Stimulated activated CD8-positive, alpha-beta memory T cell treated with anti-CD3 and anti-CD28 coated beads, Interleukin-12 subunit alpha, Interleukin-12 subunit beta, amount 100 ng/mL, for 4 hours (primary cell): Measurements from ENCODE around the gene OXSM.
A peak's percentile ranks its signal among the peaks of the same experiment; 100 is the strongest.

Experiments
- DNase-seq: peaks from one replicate; pipeline ENCODE4 v3.0.0-alpha.2; 2020; ENCODE audit warnings: low read depth

Gene OXSM

DNA sequence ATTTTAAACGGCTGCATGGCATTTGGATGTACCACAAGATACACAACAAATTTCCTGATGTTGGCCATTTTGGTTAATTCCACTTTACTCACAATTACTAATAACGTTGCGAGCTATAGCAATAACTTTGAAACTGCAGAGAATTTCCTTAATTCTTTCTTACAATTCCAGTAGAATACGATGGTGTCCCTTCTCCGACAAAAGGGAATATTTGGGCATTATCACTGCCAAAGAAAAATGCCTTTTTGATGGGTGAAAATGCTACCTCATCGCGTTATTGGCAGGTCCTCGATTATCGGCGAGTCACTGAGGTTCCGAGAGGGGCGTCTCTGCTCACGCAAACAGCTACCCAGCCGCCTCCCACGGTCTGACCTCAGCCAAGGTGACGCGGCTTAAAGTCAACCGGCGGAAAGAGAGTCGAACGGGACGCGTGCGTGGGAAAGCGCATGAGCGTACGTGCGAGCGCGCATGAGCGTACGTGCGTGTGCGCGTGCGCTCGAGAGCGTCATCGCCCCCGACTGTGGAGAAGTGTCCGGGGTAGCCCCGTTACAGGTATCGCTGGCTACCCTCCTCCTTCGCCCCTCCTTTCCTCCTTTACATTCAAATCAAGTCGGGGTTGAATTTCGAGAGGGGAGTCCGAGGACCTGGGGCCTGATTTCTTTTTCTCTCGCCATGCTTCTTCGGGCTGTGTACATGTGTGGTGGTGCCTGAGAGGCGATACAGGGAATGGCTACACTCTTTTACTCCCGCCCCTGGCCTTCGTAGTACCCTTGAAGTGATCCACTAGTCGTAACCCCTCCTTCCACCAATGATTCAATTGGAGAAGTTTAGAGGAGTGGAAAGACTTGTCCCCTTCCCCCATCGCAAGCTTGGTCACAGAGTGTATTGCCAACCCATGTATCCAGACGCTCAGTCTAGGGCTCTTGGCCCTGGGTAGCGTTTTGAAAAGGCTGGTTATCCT lies at the start of gene OXSM:
OXSM (plus strand) TSS at position 495 of the 961 bp plus-strand sequence. CDS start 931 bp downstream, outside the sequence.
- peak; percentile 90 for DNase-seq

DNA sequence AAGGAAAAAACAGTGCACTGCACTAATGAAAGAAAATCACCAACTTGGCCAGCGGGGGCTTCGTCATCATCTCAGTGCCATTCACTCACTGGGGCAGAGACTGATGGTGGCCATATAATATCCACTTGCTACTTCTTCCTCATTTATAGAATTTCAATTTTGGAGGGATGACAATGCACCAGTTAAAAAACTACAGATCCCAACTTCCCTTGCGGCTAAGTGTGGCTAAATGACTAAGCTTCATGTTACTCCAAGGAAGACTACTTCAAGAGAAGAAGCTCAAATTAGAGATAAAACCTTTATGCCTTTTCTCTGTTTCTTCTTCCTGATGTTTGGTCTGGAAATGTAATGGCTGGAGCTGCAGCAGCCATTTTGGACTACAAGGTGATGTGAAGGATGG lies 45.4 kb upstream of the OXSM start:
- DNase-seq = no peak

GRCh38 chr3:25747033-25747432 lies 42.9 kb upstream of the OXSM start:
- DNase-seq = no peak

DNA sequence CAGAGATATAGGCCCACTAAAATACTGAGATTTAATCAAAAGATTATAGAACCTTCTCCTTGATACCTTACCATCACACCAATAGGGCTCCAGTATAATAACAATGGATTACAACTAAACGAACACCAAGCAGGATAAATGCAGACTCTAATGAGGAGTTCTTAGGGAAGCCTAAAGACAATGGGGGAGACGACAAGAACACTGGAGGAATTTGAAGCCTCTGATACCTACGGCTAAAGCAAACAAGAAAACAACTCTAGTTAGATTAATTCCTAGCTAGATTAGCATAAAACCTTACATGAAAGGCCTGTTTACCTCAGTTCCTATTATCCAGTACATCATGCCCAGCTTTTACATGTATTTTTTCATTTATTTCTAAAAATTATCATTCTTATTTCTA lies 41.7 kb upstream of the OXSM start:
- no peak for DNase-seq

DNA sequence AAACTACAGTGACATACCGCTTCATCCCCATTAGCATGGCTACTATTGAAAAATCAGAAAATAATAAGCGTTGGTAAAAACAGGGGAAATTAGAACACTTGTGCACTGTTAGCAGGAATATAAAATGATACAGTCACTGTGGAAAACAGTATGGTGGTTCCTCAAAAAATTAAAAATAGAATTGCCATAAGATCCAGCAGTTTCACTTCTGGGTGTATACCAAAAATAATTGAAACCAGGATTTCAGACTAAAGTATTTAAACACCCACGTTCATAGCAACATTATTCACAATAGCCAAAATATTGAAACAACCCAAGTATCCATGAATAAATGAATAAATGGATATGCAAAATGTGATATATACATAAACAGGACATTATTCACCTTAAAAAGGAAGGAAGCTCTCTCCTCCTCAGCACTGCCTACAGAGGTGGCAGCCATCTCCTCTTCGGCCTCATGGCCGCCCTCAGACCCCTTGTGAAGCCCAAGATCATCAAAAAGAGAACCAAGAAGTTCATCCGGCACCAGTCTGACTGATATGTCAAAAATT lies 40.8 kb upstream of the OXSM start:
- DNase-seq = no peak

DNA sequence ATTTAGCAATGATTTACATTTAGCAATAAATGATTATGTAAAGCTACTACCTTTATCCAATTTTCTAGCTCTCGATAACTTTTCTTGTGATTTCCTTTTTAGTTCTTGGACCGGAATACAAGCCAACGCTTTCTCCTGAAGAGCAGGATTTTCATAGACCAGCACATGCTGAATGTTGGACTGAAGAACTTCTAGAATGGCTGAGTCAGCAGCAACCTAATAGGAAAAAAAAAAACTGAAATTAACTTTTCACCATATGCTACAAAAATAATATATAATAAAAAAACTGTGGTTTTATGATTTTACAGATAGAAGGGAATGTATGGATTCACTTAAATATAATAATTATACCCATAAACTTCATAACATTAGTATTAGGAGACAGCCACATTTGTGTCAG lies 38.8 kb upstream of the OXSM start:
- no peak for DNase-seq

DNA sequence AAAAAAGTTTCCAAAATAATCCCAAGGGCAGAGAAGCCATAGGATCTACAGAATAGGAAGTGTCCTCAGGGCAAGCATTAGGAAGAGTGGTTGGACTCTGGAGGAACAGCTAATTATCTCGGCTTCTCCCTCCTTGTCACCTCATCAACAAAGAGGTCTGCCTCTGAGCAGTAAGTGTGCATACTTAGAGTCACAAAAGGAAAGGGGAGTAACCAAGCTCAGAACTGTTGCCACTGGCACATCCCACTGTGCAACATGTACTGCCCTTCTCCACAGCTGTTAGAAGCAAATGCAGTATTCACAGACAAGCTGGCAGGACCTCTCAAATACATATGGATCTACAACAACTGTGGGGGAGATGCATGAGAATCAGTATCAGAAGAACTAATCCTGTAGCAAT lies 38.2 kb upstream of the OXSM start:
- no peak for DNase-seq

DNA sequence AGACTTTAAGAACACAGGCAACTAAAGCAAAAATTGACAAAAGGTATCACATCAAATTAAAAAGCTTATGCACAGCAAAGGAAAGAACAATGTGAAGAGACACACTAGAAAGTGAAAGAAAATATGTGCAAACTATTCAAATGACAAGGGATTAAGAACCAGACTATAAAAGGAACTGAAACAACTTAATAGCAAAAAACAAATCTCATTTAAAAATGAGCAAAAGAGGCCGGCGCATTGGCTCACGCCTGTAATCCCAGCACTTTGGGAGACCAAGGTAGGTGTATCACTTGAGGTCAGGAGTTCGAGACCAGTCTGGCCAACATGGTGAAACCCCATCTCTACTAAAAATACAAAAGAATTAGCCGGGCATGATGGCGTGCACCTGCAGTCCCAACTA lies 21.0 kb upstream of the OXSM start:
- DNase-seq = no peak

DNA sequence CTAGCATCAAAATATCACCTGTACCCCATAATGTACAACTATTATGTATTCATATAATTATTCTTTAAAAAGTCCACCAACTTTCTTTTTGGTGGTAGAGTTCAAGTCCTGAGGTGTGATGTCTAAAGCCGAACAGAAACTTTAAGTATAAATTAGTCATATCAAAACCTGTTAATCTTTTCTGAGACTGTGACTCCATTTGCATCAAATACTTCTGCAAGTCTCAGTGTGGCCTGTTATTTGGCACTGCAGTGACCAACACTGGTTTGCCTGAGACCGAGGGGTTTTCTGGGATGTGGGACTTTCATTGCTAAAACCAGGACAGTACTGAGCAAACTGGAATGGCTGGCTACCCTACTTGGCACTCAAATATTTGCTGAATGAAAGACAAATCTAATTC lies 14.0 kb upstream of the OXSM start:
- no peak for DNase-seq

- no peak for DNase-seq
These were observed 9.3 kb upstream of the OXSM start for GRCh38 chr3:25780618-25781017.

- DNase-seq = no peak
These were observed 8.6 kb upstream of the OXSM start for GRCh38 chr3:25781145-25781757.

DNA sequence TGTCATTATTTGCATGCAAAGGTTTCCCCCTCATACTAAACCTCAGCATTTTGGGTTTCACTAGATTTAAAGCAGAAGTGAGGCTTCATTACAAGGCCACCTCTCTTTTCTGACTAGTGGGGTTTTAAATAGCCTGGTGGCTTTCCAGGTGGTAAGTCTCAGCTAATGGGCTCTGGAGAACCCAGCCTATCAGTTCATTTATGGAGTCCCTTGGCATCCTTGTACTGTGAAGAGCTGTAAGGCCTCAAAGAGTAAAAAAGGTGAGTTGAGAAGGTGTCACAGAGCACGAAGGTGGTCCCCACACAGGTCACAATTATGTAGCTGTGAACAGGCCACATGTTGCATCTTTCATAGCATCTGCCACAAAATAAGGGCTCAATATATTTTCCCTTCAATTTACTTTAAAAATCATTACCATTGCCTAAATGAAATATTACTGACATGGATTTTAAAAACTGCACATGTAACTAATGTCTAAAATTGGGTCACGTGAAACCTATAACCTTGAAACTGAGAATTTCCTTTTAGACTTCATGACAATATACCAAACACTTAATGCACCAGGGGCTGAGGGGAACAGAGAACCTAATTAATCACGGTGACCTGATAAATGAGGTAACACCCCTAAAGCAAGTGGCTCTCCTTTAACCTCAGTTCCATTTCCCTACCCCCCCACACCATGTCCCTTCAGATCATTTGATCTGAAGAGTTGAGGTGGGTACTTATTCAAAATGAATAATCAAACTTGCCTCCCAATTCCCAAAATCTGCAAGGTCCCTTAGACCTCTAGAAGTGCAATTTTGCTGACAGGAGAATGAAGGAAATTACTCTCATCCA lies 7.9 kb upstream of the OXSM start:
- DNase-seq = no peak

DNA sequence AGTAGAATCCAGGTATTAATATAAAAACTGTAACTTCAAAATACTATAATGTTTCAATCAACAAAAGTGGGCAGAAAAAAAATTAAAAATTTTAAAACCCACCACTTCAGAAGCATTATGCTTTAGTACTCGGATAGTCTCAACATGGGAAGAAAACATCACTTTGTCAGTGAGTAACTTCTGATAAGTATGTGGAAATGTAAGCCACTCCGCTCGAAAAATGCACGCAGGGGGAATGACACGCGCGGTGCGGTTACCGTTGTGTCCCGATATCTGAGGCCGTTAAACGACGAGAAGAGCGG lies 7.3 kb upstream of the OXSM start:
- no peak for DNase-seq

- peak; percentile 76 for DNase-seq
These were observed 6.8 kb upstream of the OXSM start, which contains the start of gene NGLY1 for GRCh38 chr3:25782938-25783660. TSS of gene NGLY1 (minus strand) at chr3:25783443. CDS start at chr3:25783390, 53 bp downstream.

- no peak for DNase-seq
These were observed 6.0 kb upstream of the OXSM start for GRCh38 chr3:25783661-25784512.

GRCh38 chr3:25784971-25785370 lies 4.9 kb upstream of the OXSM start:
- DNase-seq = no peak

DNA sequence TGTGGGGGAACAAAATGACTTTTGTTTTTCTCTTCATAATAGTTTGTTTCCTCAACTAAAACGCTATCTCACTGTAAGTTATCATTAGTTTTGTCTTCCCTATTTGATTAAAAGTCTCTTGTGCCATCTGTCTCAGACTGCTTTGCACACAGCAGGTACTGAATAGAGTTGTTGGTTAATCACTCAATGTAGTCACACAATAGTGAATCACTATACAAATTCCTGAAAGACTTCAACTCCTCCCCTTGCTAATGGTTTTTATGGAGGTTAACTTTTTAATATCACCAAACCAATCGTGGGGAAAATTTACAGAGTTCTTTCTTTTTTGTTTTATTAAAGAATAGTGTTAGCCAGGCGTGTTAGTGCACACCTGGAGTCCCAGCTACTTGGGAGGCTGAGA lies 4.1 kb upstream of the OXSM start:
- DNase-seq = no peak

- no peak for DNase-seq
These were observed 2.2 kb upstream of the OXSM start for GRCh38 chr3:25787689-25788088.

DNA sequence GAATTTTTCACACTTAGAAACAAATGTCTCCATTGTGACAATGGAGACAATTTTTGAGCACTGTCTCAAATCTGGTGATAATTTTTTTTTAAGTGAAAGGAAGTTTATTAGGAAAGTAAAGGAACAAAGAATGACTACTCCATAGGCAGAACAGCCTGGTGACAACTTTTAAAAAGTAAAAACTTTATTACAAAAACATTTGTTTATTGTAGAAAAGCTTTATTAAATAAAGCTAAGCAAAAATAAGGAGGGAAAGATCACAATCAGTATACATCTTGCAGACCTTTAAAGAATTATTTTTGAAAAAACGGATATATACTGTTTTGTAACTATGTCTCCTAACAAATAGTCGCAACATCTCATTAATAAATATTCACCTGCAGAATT lies 688 bp upstream of the OXSM start:
- no peak for DNase-seq

GRCh38 chr3:25801786-25802185 lies 11.9 kb downstream of the OXSM start:
- no peak for DNase-seq

GRCh38 chr3:25803833-25804232 lies 13.9 kb downstream of the OXSM start:
- no peak for DNase-seq
